ENCODE measurements around the gene ABLIM1. TPM values are rescaled to one million over a fixed set of nuclear protein-coding genes. Genes with fewer than 3 reads are reported as not detected.

Gene ABLIM1
- total RNA-seq, 2 donors from 2014 or later: 141 to 184 TPM

GRCh38 chr10:114515298-114515914 is 142.7 kb downstream of the ABLIM1 start:
- ATAC-seq: no peak
- peaks cover 75% of the 10 kb centered on the region for H3K4me1 Mint-ChIP-seq
- H3K36me3 Mint-ChIP-seq (ENCODE audit: low read depth): peaks cover 3% of the 10 kb centered on the region
- DNase-seq: no peak
- H3K27ac Mint-ChIP-seq: peak overlapping the region; percentile 61
- no peaks in the 10 kb centered on the region for H3K27me3 Mint-ChIP-seq
- H3K4me3 Mint-ChIP-seq: no peak overlapping the region
- H3K9me3 ChIP-seq (ENCODE audit: control insufficient read depth, low read length, poor library complexity, severe bottlenecking): no peaks in the 10 kb centered on the region

GRCh38 chr10:114513381-114513792 is 144.7 kb downstream of the ABLIM1 start:
- peak overlapping the region; percentile 24 for H3K27ac Mint-ChIP-seq
- peak; percentile 17 for ATAC-seq
- H3K4me3 Mint-ChIP-seq: no peak overlapping the region
- no peaks in the 10 kb centered on the region for H3K9me3 ChIP-seq (ENCODE audit: control insufficient read depth, low read length, poor library complexity, severe bottlenecking)
- DNase-seq: no peak
- peaks cover 2% of the 10 kb centered on the region for H3K36me3 Mint-ChIP-seq (ENCODE audit: low read depth)
- peaks cover 68% of the 10 kb centered on the region for H3K4me1 Mint-ChIP-seq
- H3K27me3 Mint-ChIP-seq: no peaks in the 10 kb centered on the region

DNA sequence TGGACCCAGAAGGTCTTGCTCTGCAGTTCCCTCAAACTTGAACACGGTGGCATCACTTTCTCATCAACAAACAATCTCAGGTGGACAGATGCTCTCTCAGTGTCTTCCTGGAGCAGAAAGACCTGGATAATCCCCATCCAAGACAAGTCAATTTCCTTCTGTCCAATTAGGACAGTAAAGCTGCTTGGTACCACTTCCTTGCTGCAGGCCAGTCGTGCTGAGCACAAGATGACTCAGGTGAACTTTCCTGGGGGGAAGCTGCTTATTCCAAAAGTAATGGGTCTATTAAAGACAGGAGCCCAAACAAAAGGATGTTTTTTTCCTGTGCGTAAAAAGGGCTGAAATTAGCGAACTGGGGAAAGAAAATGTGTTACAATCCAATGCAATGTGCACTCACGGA is 146.2 kb downstream of the ABLIM1 start:
- ATAC-seq (no peak), DNase-seq (no peak)
- Mint-ChIP-seq H3K4me3 (no peak overlapping the region), H3K4me1 (peaks cover 59% of the 10 kb centered on the region), H3K27ac (peak overlapping the region; percentile 89), H3K36me3 (ENCODE audit: low read depth) (peaks cover 3% of the 10 kb centered on the region), H3K27me3 (no peaks in the 10 kb centered on the region)
- no peaks in the 10 kb centered on the region for H3K9me3 ChIP-seq (ENCODE audit: control insufficient read depth, low read length, poor library complexity, severe bottlenecking)

- no peak for DNase-seq
- H3K27me3 Mint-ChIP-seq: no peaks in the 10 kb centered on the region
- no peaks in the 10 kb centered on the region for H3K9me3 ChIP-seq (ENCODE audit: control insufficient read depth, low read length, poor library complexity, severe bottlenecking)
- H3K4me3 Mint-ChIP-seq: no peak overlapping the region
- no peak for ATAC-seq
- H3K27ac Mint-ChIP-seq: no peak overlapping the region
- peaks cover 46% of the 10 kb centered on the region for H3K4me1 Mint-ChIP-seq
- peaks cover 3% of the 10 kb centered on the region for H3K36me3 Mint-ChIP-seq (ENCODE audit: low read depth)
Measured at GRCh38 chr10:114508376-114508775, 149.7 kb downstream of the ABLIM1 start.

- Mint-ChIP-seq H3K4me1 (peaks cover 42% of the 10 kb centered on the region), H3K4me3 (no peak overlapping the region), H3K27me3 (no peaks in the 10 kb centered on the region), H3K27ac (peak overlapping the region; percentile 68), H3K36me3 (ENCODE audit: low read depth) (peaks cover 3% of the 10 kb centered on the region)
- DNase-seq (no peak), ATAC-seq (no peak)
- H3K9me3 ChIP-seq (ENCODE audit: control insufficient read depth, low read length, poor library complexity, severe bottlenecking): no peaks in the 10 kb centered on the region
Measured at GRCh38 chr10:114507449-114507848, 150.6 kb downstream of the ABLIM1 start.

DNA sequence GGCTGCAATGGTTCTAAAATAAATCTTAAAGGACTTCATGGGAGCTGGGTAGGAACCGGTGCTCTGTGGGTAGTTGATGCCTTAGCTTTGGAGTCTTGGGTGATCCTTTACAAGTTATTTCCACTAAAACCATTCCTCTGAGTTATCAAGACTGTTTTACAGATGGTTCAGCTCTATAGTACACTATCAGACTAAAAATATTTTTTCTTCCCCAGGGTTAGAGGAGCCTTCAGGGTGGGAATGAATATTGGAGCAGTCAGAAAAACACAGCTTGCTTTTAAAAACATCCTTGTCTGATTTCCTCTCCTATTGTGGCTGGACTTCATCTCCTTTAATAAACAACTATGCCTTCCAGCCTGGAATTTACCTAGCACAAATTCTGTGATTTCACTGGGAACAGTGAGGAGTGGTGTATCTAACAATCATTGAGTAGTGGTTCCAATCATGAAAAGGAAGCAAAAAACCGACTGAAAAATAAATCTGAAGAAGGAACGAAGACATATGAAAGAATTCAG is 151.1 kb downstream of the ABLIM1 start:
- no peaks in the 10 kb centered on the region for H3K9me3 ChIP-seq (ENCODE audit: control insufficient read depth, low read length, poor library complexity, severe bottlenecking)
- ATAC-seq (no peak), DNase-seq (no peak)
- Mint-ChIP-seq H3K27ac (peak overlapping the region; percentile 68), H3K4me1 (peaks cover 40% of the 10 kb centered on the region), H3K4me3 (no peak overlapping the region), H3K36me3 (ENCODE audit: low read depth) (peaks cover 3% of the 10 kb centered on the region), H3K27me3 (no peaks in the 10 kb centered on the region)

GRCh38 chr10:114504769-114505579 is 153.1 kb downstream of the ABLIM1 start:
- Mint-ChIP-seq H3K4me1 (peaks cover 50% of the 10 kb centered on the region), H3K4me3 (no peak overlapping the region), H3K27ac (peak overlapping the region; percentile 19), H3K36me3 (ENCODE audit: low read depth) (peaks cover 2% of the 10 kb centered on the region), H3K27me3 (no peaks in the 10 kb centered on the region)
- no peaks in the 10 kb centered on the region for H3K9me3 ChIP-seq (ENCODE audit: control insufficient read depth, low read length, poor library complexity, severe bottlenecking)
- DNase-seq (no peak), ATAC-seq (no peak)

DNA sequence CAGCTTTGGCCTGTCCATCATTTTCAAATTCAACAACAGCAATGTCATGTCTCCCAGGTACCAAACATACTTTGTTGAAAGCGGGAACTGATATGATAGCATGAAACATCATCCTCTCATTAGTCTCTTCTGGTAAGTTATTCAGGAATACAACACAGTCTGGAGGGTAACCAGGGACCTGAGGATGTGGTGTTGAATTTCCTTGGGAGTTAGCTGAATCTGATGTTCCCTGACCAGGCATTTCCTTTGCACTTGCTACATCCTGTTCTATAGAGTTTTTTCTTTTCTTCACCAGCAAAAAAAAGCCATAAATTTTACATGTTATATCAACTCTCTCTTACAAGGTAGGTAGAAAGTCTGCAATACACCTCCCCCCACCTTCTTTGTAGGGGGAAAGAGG is 156.0 kb downstream of the ABLIM1 start:
- Mint-ChIP-seq H3K4me3 (no peak overlapping the region), H3K36me3 (ENCODE audit: low read depth) (peaks cover under 1% of the 10 kb centered on the region), H3K27me3 (no peaks in the 10 kb centered on the region), H3K4me1 (peaks cover 54% of the 10 kb centered on the region), H3K27ac (peak overlapping the region; percentile 90)
- DNase-seq: no peak
- H3K9me3 ChIP-seq (ENCODE audit: control insufficient read depth, low read length, poor library complexity, severe bottlenecking): no peaks in the 10 kb centered on the region
- ATAC-seq: no peak

GRCh38 chr10:114501650-114502049 is 156.4 kb downstream of the ABLIM1 start:
- H3K27ac Mint-ChIP-seq: peak overlapping the region; percentile 90
- H3K4me1 Mint-ChIP-seq: peaks cover 56% of the 10 kb centered on the region
- no peaks in the 10 kb centered on the region for H3K36me3 Mint-ChIP-seq (ENCODE audit: low read depth)
- H3K27me3 Mint-ChIP-seq: no peaks in the 10 kb centered on the region
- H3K9me3 ChIP-seq (ENCODE audit: control insufficient read depth, low read length, poor library complexity, severe bottlenecking): no peaks in the 10 kb centered on the region
- no peak overlapping the region for H3K4me3 Mint-ChIP-seq
- ATAC-seq (no peak), DNase-seq (no peak)

DNA sequence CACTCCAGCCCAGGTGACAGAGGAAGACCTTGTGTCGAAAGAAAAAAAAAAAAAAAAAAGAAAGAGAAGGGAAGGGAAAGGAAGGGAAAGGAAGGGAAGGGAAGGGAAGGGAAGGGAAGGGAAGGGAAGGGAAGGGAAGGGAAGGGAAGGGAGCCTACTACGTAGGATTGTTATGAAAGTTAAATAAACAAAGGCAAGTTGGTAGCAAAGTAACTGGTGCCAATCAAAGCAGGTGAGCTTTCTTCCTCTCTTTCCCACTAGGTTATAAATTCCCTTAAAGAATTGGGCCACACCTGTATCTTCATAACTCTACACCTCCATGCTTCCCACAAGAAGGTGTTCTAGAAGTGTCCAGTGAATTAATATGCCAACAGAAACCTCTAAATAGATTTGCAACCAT is 157.4 kb downstream of the ABLIM1 start:
- Mint-ChIP-seq H3K4me1 (peaks cover 53% of the 10 kb centered on the region), H3K27me3 (no peaks in the 10 kb centered on the region), H3K27ac (peak overlapping the region; percentile 90), H3K4me3 (no peak overlapping the region), H3K36me3 (ENCODE audit: low read depth) (peaks cover 2% of the 10 kb centered on the region)
- H3K9me3 ChIP-seq (ENCODE audit: control insufficient read depth, low read length, poor library complexity, severe bottlenecking): no peaks in the 10 kb centered on the region
- no peak for ATAC-seq
- DNase-seq: no peak

- Mint-ChIP-seq H3K4me3 (peak overlapping the region; percentile 59), H3K27ac (peak overlapping the region; percentile 90)
- peak; percentile 73 for ATAC-seq
Measured at GRCh38 chr10:114499630-114500190, 158.4 kb downstream of the ABLIM1 start.

DNA sequence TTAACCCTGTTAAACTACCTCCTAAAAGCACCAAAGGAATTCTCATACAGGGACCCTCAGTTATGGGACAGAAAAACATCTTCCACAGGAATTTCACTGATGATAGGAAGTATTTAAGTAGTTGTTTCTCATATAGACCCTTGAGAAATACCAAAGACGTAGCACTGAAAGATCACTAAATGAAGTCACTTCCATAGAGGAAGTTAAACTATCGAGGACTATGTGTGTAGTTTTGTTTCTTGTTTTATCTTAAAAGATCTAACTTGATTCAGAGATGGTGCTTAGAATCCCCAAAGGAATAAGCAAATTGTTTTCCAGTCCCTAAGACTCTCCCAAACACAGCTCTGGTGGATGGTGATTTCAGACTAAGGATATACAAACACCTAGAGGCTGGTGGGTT is 159.0 kb downstream of the ABLIM1 start:
- peak overlapping the region; percentile 63 for H3K4me3 Mint-ChIP-seq
- H3K27ac Mint-ChIP-seq: peak overlapping the region; percentile 90
- H3K27me3 Mint-ChIP-seq: no peaks in the 10 kb centered on the region
- ATAC-seq (peak; percentile 25), DNase-seq (no peak)
- peaks cover 52% of the 10 kb centered on the region for H3K4me1 Mint-ChIP-seq
- peaks cover 6% of the 10 kb centered on the region for H3K36me3 Mint-ChIP-seq (ENCODE audit: low read depth)
- no peaks in the 10 kb centered on the region for H3K9me3 ChIP-seq (ENCODE audit: control insufficient read depth, low read length, poor library complexity, severe bottlenecking)

More at GRCh38 chr10:114499630-114500190, 158.4 kb downstream of the ABLIM1 start:
- peaks cover 6% of the 10 kb centered on the region for H3K36me3 Mint-ChIP-seq (ENCODE audit: low read depth)
- peak in 1 of 3 donors; percentile 8 for DNase-seq
- peaks cover 49% of the 10 kb centered on the region for H3K4me1 Mint-ChIP-seq
- no peaks in the 10 kb centered on the region for H3K27me3 Mint-ChIP-seq
- H3K9me3 ChIP-seq (ENCODE audit: control insufficient read depth, low read length, poor library complexity, severe bottlenecking): no peaks in the 10 kb centered on the region

GRCh38 chr10:114498413-114499111 is 159.5 kb downstream of the ABLIM1 start:
- peaks cover 6% of the 10 kb centered on the region for H3K36me3 Mint-ChIP-seq (ENCODE audit: low read depth)
- H3K27ac Mint-ChIP-seq: peak overlapping the region; percentile 90
- H3K4me1 Mint-ChIP-seq: peaks cover 53% of the 10 kb centered on the region
- peak; percentile 30 for ATAC-seq
- DNase-seq: no peak
- H3K4me3 Mint-ChIP-seq: peak overlapping the region; percentile 63
- H3K9me3 ChIP-seq (ENCODE audit: control insufficient read depth, low read length, poor library complexity, severe bottlenecking): no peaks in the 10 kb centered on the region
- H3K27me3 Mint-ChIP-seq: no peaks in the 10 kb centered on the region
